HG03066 (cell line): ENCODE measurements around the gene CPPED1.

Source experiments
- ATAC-seq: cut with Tn5 transposase; IDR thresholded peaks from one replicate; pipeline ENCODE4 v1.9.1; 2021; ENCODE audit warnings: low read depth; ENCODE audit not compliant: unreplicated experiment

The CPPED1 gene

GRCh38 chr16:12613131-12613991 is 190.3 kb downstream of the CPPED1 start:
- no peak for ATAC-seq

- ATAC-seq = no peak
These were observed 191.0 kb downstream of the CPPED1 start for GRCh38 chr16:12612598-12613101.

GRCh38 chr16:12611916-12612597 is 191.6 kb downstream of the CPPED1 start:
- no peak for ATAC-seq

GRCh38 chr16:12611006-12611477 is 192.6 kb downstream of the CPPED1 start:
- no peak for ATAC-seq

GRCh38 chr16:12609937-12610699 is 193.6 kb downstream of the CPPED1 start:
- no peak for ATAC-seq
